PC-3 (cell line): ENCODE measurements around the gene ADAMTS15. TPM values are rescaled to one million over a fixed set of nuclear protein-coding genes. Genes with fewer than 3 reads are reported as not detected.
A peak's percentile ranks its signal among the peaks of the same experiment; 100 is the strongest.

Experiments
- ATAC-seq: fragments of 200-7000 bp; cut with Tn5 transposase; 2 replicates; pipeline ENCODE4 v1.9.1; 2020; ENCODE audit warnings: mild to moderate bottlenecking, moderate library complexity
- BruUV-seq: library from RNA; stranded (reverse); fragments of 400-500 nt; replicated peaks from 2 replicates; lab custom pipeline; 2021; lab: Mats Ljungman, UMichigan
- CTCF ChIA-PET: fragments of 300-600 bp; sonication (Branson Sonifier 250); formaldehyde crosslinking; loops from one replicate; lab custom pipeline; 2022; ENCODE audit warnings: antibody characterized with exemption; lab: Charles Lee
- POLR2A ChIA-PET: fragments of 300-600 bp; sonication (Branson Sonifier 250); formaldehyde crosslinking; loops from one replicate; lab custom pipeline; 2022; ENCODE audit warnings: antibody characterized with exemption; ENCODE audit not compliant: unreplicated experiment; lab: Charles Lee
- DNase-seq: peaks from one replicate; pipeline ENCODE4 v3.0.0-alpha.2; 2015
- H2AFZ ChIP-seq: fragments of 300-600 bp; sonication (generic); 2 replicates; pipeline ENCODE4 v1.6.0; 2016; ENCODE audit warnings: antibody characterized with exemption, low read length
- H3F3A ChIP-seq: fragments of 300-600 bp; sonication (generic); one replicate; pipeline ENCODE4 v1.6.0; 2017; ENCODE audit warnings: antibody characterized with exemption, low read length, control low read depth, mild to moderate bottlenecking; ENCODE audit not compliant: unreplicated experiment
- H3K27ac ChIP-seq: fragments of 300-600 bp; sonication (generic); 2 replicates; pipeline ENCODE4 v1.5.1; 2016; ENCODE audit warnings: mild to moderate bottlenecking, low read length
- H3K27me3 ChIP-seq: fragments of 300-600 bp; sonication (generic); 2 replicates; pipeline ENCODE4 v1.6.1; 2016; ENCODE audit warnings: low read length, mixed read lengths
- H3K36me3 ChIP-seq: fragments of 300-600 bp; sonication (generic); 2 replicates; pipeline ENCODE4 v1.6.1; 2016; ENCODE audit warnings: low read depth, mixed run types, low read length, mixed read lengths
- H3K4me1 ChIP-seq: fragments of 300-600 bp; sonication (generic); 2 replicates; pipeline ENCODE4 v1.5.1; 2016; ENCODE audit warnings: low read length; ENCODE audit not compliant: insufficient read depth
- H3K4me2 ChIP-seq: fragments of 300-600 bp; sonication (generic); 2 replicates; pipeline ENCODE4 v1.6.0; 2016; ENCODE audit warnings: low read length
- H3K4me3 ChIP-seq: fragments of 300-600 bp; sonication (generic); 2 replicates; pipeline ENCODE4 v1.5.1; 2016; ENCODE audit warnings: mild to moderate bottlenecking, low read length, mixed read lengths
- H3K79me2 ChIP-seq: fragments of 300-600 bp; sonication (generic); 2 replicates; pipeline ENCODE4 v1.6.1; 2017; ENCODE audit warnings: low read length, mixed read lengths
- H3K9ac ChIP-seq: fragments of 300-600 bp; sonication (generic); 2 replicates; pipeline ENCODE4 v1.6.0; 2016; ENCODE audit warnings: mild to moderate bottlenecking, low read length
- H3K9me2 ChIP-seq: fragments of 300-600 bp; sonication (generic); replicated peaks from 2 replicates; pipeline ENCODE4 v1.6.1; 2016; ENCODE audit warnings: mixed run types, low read length, mixed read lengths
- H3K9me3 ChIP-seq: fragments of 300-600 bp; sonication (generic); 2 replicates; pipeline ENCODE4 v1.6.1; 2016; ENCODE audit warnings: low read length, mixed read lengths
- H4K20me1 ChIP-seq: fragments of 300-600 bp; sonication (generic); 2 replicates; pipeline ENCODE4 v1.6.1; 2016; ENCODE audit warnings: low read length, mixed read lengths
- EZH2 ChIP-seq: fragments of 300-600 bp; sonication (generic); IDR thresholded peaks from one replicate; pipeline ENCODE4 v1.6.1; 2017; ENCODE audit warnings: antibody characterized with exemption, mild to moderate bottlenecking, low read length; ENCODE audit not compliant: unreplicated experiment
- EZH2phosphoT487 ChIP-seq: fragments of 300-600 bp; sonication (generic); IDR thresholded peaks from 2 replicates; pipeline ENCODE4 v1.6.1; 2018; ENCODE audit warnings: mild to moderate bottlenecking, antibody characterized with exemption, low read length, borderline replicate concordance
- intact Hi-C: fragments of 100-400 bp; cut with micrococcal nuclease; formaldehyde crosslinking; loops from 2 replicates; pipeline ENCODE4 v1.9.0; 2023
- total RNA-seq: library from RNA; depleted of rRNA; stranded (reverse); fragments of >200 nt; gene quantifications from 2 replicates; pipeline ENCODE4 v1.2.3, GENCODE V29; 2014
- TF ChIP-seq, protein P1 (sequence below): fragments of 300-600 bp; sonication (generic); conservative IDR thresholded peaks from 2 replicates; pipeline ENCODE4 v1.5.1; 2017; ENCODE audit warnings: antibody characterized with exemption, low read depth, mild to moderate bottlenecking, low read length

Gene ADAMTS15
- total RNA-seq, 1 experiment from 2014 or later = 16.8 TPM

DNA sequence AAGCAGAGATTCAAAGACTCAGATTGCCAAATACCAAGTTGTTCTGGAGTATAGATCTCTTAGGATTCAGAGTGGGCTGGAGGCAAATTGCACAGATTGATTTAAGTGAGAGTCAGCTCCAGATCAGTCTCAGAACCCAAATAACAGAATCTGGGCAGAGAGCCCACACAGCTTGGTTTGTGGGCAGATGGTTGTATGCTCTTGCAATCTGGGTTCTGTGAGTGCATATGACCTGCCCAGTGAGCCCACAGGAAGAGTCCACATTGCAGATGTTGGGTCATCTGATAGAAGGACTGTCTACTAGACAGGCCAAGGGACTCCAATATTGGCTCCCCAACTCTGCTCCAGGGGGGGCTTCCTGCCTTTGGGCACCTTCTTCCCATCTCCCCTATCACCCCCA is 65.9 kb downstream of the ADAMTS15 start:
- Histone ChIP-seq H3K27me3 (no peaks in the 10 kb centered on the region), H3K4me2 (no peak overlapping the region), H3F3A (no peaks in the 10 kb centered on the region), H3K4me3 (no peak overlapping the region), H3K4me1 (peaks cover 42% of the 10 kb centered on the region), H3K9me2 (no peaks in the 10 kb centered on the region; the same call in 1 of the 2 replicates), H4K20me1 (no peaks in the 10 kb centered on the region), H3K9ac (no peak overlapping the region), H3K27ac (no peak overlapping the region), H2AFZ (no peak overlapping the region), H3K36me3 (no peaks in the 10 kb centered on the region), H3K79me2 (no peaks in the 10 kb centered on the region), H3K9me3 (no peaks in the 10 kb centered on the region)
- TF ChIP-seq, protein P1, sequence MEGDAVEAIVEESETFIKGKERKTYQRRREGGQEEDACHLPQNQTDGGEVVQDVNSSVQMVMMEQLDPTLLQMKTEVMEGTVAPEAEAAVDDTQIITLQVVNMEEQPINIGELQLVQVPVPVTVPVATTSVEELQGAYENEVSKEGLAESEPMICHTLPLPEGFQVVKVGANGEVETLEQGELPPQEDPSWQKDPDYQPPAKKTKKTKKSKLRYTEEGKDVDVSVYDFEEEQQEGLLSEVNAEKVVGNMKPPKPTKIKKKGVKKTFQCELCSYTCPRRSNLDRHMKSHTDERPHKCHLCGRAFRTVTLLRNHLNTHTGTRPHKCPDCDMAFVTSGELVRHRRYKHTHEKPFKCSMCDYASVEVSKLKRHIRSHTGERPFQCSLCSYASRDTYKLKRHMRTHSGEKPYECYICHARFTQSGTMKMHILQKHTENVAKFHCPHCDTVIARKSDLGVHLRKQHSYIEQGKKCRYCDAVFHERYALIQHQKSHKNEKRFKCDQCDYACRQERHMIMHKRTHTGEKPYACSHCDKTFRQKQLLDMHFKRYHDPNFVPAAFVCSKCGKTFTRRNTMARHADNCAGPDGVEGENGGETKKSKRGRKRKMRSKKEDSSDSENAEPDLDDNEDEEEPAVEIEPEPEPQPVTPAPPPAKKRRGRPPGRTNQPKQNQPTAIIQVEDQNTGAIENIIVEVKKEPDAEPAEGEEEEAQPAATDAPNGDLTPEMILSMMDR = no peak
- TF ChIP-seq EZH2phosphoT487 = no peak
- TF ChIP-seq EZH2 = no peak
- DNase-seq (peak; percentile 32), ATAC-seq (no peak)
- ChIA-PET POLR2A (no interaction called here), CTCF (no interaction called here)
- intact Hi-C loops = loop anchor here (5.0 kb wide), 1 partner anchor 67 kb away; the partner anchor contains the start of gene ADAMTS15
- BruUV-seq = no TSS peak

DNA sequence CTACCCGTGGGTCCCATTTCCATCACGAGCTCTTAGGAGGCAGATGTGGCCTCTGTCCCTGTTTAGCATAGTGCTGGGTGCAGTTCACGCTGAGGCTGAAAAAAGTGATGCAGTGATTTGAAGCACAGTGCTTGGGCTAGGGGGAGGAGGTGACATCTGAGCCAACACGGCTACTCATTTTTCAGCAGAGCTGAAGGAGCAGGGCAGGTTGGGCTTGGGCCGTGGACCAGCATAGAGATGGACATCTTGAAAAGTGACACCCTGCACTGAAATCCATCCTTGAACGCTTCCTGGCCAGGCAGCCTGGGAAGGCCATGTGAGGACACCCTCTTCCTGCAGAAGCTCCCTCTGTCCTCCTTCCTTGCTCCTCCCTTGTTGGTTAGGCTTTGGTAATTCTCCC is 66.4 kb downstream of the ADAMTS15 start:
- H3K36me3 ChIP-seq = no peaks in the 10 kb centered on the region
- no peaks in the 10 kb centered on the region for H3K27me3 ChIP-seq
- no peaks in the 10 kb centered on the region for H3K79me2 ChIP-seq
- H2AFZ ChIP-seq = no peak overlapping the region
- H3K9ac ChIP-seq = no peak overlapping the region
- DNase-seq = no peak
- CTCF ChIA-PET = no interaction called here
- H3K4me1 ChIP-seq = peaks cover 40% of the 10 kb centered on the region
- H4K20me1 ChIP-seq = no peaks in the 10 kb centered on the region
- ATAC-seq = no peak
- H3K4me2 ChIP-seq = no peak overlapping the region
- BruUV-seq = no TSS peak
- no peaks in the 10 kb centered on the region; the same call in 1 of the 2 replicates for H3K9me2 ChIP-seq
- H3F3A ChIP-seq = no peaks in the 10 kb centered on the region
- H3K9me3 ChIP-seq = no peaks in the 10 kb centered on the region
- POLR2A ChIA-PET = no interaction called here
- no peak for TF ChIP-seq EZH2
- TF ChIP-seq, protein P1 = no peak
- TF ChIP-seq EZH2phosphoT487 = no peak
- no peak overlapping the region for H3K4me3 ChIP-seq
- intact Hi-C loops = loop anchor here (5.0 kb wide), 1 partner anchor 68 kb away; the partner anchor contains the start of gene ADAMTS15
- H3K27ac ChIP-seq = no peak overlapping the region

DNA sequence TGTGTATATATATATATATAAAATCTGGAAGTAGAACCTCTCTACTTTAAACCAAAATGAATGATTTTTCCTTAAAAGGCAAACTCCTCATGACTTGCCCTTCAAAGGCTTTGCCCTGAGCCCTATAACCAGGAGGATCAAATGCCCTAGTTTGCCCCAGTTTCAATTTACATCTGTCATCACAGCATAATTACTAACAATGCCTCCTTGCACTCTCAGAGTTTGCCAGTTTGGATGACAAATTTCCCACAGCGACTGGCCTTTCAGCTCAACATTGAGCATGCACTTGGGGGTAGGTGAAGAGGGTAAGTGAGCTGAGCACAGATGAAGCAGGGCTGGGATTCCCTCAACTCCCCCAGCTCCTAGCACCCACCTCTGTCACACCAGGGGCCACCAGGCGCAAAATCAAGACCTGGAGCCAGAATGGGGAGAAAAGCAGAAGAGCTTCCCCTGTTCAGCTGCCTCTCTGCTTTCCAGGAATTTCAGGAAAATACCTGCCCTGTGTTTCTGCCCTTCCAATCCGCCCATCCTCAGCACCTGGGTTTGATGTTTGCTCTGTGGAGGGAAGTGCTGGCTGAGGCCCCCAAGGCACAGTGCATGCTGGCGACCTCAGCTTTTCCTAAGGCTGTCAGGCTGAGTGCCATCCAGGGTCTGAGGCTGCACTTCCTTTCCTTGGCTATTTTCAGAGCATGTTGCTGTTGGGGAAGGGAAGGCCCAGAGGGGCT is 67.5 kb downstream of the ADAMTS15 start:
- no peak for ATAC-seq
- no peaks in the 10 kb centered on the region for H3K9me3 ChIP-seq
- CTCF ChIA-PET = no interaction called here

More for the DNA sequence above, 67.5 kb downstream of the ADAMTS15 start:
- no peak overlapping the region for H3K4me2 ChIP-seq
- no peaks in the 10 kb centered on the region for H3K79me2 ChIP-seq
- no peak overlapping the region for H3K4me3 ChIP-seq
- H4K20me1 ChIP-seq = no peaks in the 10 kb centered on the region
- no peaks in the 10 kb centered on the region for H3K27me3 ChIP-seq
- TF ChIP-seq EZH2phosphoT487 (no peak), EZH2 (no peak)
- TF ChIP-seq, protein P1 = no peak
- no peak overlapping the region for H2AFZ ChIP-seq
- no peaks in the 10 kb centered on the region for H3K36me3 ChIP-seq
- no peaks in the 10 kb centered on the region for H3F3A ChIP-seq
- no peak overlapping the region for H3K27ac ChIP-seq
- intact Hi-C loops = no loop called here
- no TSS peak for BruUV-seq
- POLR2A ChIA-PET = no interaction called here
- no peak overlapping the region for H3K9ac ChIP-seq
- H3K4me1 ChIP-seq = peaks cover 29% of the 10 kb centered on the region
- peak; percentile 35 for DNase-seq
- H3K9me2 ChIP-seq = no peaks in the 10 kb centered on the region; the same call in 1 of the 2 replicates
